ENCODE results near the gene GBA3. TPM values are rescaled to one million over a fixed set of nuclear protein-coding genes. Genes with fewer than 3 reads are reported as not detected.

GBA3 gene
- polyA plus RNA-seq, 1 donor from 2014 or later = not detected

- TF ChIP-seq EZH2 (IDR thresholded peaks at IDR 0.05; ENCODE audit: borderline replicate concordance, insufficient read depth, low read length, poor library complexity, severe bottlenecking) (no peak), MXI1 (conservative IDR thresholded peaks at IDR 0.05; ENCODE audit: poor library complexity, severe bottlenecking) (no peak), SMC3 (conservative IDR thresholded peaks at IDR 0.05; ENCODE audit: poor library complexity) (no peak)
- TF ChIP-seq, protein P1, sequence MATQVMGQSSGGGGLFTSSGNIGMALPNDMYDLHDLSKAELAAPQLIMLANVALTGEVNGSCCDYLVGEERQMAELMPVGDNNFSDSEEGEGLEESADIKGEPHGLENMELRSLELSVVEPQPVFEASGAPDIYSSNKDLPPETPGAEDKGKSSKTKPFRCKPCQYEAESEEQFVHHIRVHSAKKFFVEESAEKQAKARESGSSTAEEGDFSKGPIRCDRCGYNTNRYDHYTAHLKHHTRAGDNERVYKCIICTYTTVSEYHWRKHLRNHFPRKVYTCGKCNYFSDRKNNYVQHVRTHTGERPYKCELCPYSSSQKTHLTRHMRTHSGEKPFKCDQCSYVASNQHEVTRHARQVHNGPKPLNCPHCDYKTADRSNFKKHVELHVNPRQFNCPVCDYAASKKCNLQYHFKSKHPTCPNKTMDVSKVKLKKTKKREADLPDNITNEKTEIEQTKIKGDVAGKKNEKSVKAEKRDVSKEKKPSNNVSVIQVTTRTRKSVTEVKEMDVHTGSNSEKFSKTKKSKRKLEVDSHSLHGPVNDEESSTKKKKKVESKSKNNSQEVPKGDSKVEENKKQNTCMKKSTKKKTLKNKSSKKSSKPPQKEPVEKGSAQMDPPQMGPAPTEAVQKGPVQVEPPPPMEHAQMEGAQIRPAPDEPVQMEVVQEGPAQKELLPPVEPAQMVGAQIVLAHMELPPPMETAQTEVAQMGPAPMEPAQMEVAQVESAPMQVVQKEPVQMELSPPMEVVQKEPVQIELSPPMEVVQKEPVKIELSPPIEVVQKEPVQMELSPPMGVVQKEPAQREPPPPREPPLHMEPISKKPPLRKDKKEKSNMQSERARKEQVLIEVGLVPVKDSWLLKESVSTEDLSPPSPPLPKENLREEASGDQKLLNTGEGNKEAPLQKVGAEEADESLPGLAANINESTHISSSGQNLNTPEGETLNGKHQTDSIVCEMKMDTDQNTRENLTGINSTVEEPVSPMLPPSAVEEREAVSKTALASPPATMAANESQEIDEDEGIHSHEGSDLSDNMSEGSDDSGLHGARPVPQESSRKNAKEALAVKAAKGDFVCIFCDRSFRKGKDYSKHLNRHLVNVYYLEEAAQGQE (IDR thresholded peaks at IDR 0.05; ENCODE audit: borderline replicate concordance) = no peak
- no peaks in the 10 kb centered on the region for H4K20me1 ChIP-seq (ENCODE audit: insufficient read depth)
- H3K9me2 ChIP-seq (ENCODE audit: insufficient read depth, low read length) = no peaks in the 10 kb centered on the region
- H3K4me2 ChIP-seq (ENCODE audit: low read length) = no peak overlapping the region
- no peaks in the 10 kb centered on the region for H3K27me3 ChIP-seq (ENCODE audit: insufficient read depth, low read depth, low read length)
- no peak overlapping the region for H2AFZ ChIP-seq (ENCODE audit: low read depth, low read length)
- no peaks in the 10 kb centered on the region for H3K36me3 ChIP-seq (ENCODE audit: insufficient read depth, low read length)
- H3K27ac ChIP-seq (ENCODE audit: low read length) = no peak overlapping the region
- no peak overlapping the region for H3K4me3 ChIP-seq (ENCODE audit: low read length)
- H3K9me3 ChIP-seq (ENCODE audit: low read length) = no peaks in the 10 kb centered on the region
- no peaks in the 10 kb centered on the region for H3F3A ChIP-seq (ENCODE audit: insufficient read depth, low read length, poor library complexity, severe bottlenecking)
- no peaks in the 10 kb centered on the region for H3K79me2 ChIP-seq (replicated peaks; ENCODE audit: insufficient read depth, low read length)
- H3K9ac ChIP-seq (ENCODE audit: low read length) = no peak overlapping the region
These were observed 88.1 kb downstream of the GBA3 start for GRCh38 chr4:22780797-22781196.

DNA sequence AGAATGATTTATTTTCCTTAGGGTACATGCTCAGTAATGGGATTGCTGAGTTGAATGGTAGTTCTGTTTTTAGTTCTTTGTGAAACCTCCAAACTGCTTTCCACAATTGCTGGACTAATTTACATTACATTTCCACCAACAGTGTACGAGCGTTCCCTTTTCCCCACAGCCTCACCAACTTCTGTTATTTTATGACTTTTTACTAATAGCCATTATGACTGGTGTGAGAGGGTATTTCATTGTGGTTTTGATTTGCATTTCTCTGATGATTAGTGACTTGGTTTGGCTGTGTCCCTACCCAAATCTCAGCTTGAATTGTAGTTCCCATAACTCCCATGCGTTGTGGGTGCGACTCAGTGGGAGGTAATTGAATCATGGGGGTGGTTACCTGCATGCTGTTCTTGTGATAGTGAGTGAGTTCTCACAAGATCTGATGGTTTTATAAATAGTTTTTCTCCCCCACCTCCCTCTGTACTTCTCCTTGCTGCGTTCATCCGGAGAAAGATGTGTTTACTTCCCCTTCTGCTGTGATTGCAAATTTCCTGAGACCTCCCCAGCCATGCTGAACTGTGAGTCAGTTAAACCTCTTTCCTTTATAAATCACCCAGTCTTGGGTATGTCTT is 95.1 kb downstream of the GBA3 start:
- no peak overlapping the region for H3K4me2 ChIP-seq (ENCODE audit: low read length)
- H3K9ac ChIP-seq (ENCODE audit: low read length) = no peak overlapping the region
- no peaks in the 10 kb centered on the region for H3K36me3 ChIP-seq (ENCODE audit: insufficient read depth, low read length)
- H3K4me3 ChIP-seq (ENCODE audit: low read length) = no peak overlapping the region
- no peaks in the 10 kb centered on the region for H3K9me2 ChIP-seq (ENCODE audit: insufficient read depth, low read length)
- H4K20me1 ChIP-seq (ENCODE audit: insufficient read depth) = no peaks in the 10 kb centered on the region
- no peaks in the 10 kb centered on the region for H3K27me3 ChIP-seq (ENCODE audit: insufficient read depth, low read depth, low read length)
- no peaks in the 10 kb centered on the region for H3K9me3 ChIP-seq (ENCODE audit: low read length)
- TF ChIP-seq, protein P2, sequence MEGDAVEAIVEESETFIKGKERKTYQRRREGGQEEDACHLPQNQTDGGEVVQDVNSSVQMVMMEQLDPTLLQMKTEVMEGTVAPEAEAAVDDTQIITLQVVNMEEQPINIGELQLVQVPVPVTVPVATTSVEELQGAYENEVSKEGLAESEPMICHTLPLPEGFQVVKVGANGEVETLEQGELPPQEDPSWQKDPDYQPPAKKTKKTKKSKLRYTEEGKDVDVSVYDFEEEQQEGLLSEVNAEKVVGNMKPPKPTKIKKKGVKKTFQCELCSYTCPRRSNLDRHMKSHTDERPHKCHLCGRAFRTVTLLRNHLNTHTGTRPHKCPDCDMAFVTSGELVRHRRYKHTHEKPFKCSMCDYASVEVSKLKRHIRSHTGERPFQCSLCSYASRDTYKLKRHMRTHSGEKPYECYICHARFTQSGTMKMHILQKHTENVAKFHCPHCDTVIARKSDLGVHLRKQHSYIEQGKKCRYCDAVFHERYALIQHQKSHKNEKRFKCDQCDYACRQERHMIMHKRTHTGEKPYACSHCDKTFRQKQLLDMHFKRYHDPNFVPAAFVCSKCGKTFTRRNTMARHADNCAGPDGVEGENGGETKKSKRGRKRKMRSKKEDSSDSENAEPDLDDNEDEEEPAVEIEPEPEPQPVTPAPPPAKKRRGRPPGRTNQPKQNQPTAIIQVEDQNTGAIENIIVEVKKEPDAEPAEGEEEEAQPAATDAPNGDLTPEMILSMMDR (IDR thresholded peaks at IDR 0.05; ENCODE audit: poor library complexity, severe bottlenecking) = no peak
- no peak for TF ChIP-seq TAF1 (IDR thresholded peaks at IDR 0.05; ENCODE audit: low read depth)
- TF ChIP-seq MXI1 (conservative IDR thresholded peaks at IDR 0.05; ENCODE audit: poor library complexity, severe bottlenecking) = no peak
- TF ChIP-seq RAD21 (conservative IDR thresholded peaks at IDR 0.05) = no peak
- no peak for TF ChIP-seq EZH2 (IDR thresholded peaks at IDR 0.05; ENCODE audit: borderline replicate concordance, insufficient read depth, low read length, poor library complexity, severe bottlenecking)
- TF ChIP-seq, protein P1 (IDR thresholded peaks at IDR 0.05; ENCODE audit: borderline replicate concordance) = no peak
- no peaks in the 10 kb centered on the region for H3K79me2 ChIP-seq (replicated peaks; ENCODE audit: insufficient read depth, low read length)
- H2AFZ ChIP-seq (ENCODE audit: low read depth, low read length) = no peak overlapping the region
- H3F3A ChIP-seq (ENCODE audit: insufficient read depth, low read length, poor library complexity, severe bottlenecking) = no peaks in the 10 kb centered on the region
- H3K27ac ChIP-seq (ENCODE audit: low read length) = no peak overlapping the region
